ENCODE data around the gene BANF1.

BANF1 gene

GRCh38 chr11:66042227-66042995 is 40.1 kb downstream of the BANF1 start:
- no peak for DNase-seq

GRCh38 chr11:66042996-66043906 is 40.9 kb downstream of the BANF1 start:
- no peak for DNase-seq

GRCh38 chr11:66044757-66045156 is 42.5 kb downstream of the BANF1 start:
- DNase-seq = no peak

- peak; percentile 85 for DNase-seq
Measured at GRCh38 chr11:66045177-66045639, 42.9 kb downstream of the BANF1 start.

- DNase-seq = no peak
Measured at GRCh38 chr11:66046901-66047300, 44.6 kb downstream of the BANF1 start.

- DNase-seq = no peak
Measured at GRCh38 chr11:66047541-66048365, 45.5 kb downstream of the BANF1 start.

GRCh38 chr11:66048547-66049323 is 46.4 kb downstream of the BANF1 start, which contains the start of gene GAL3ST3:
GAL3ST3 (minus strand) TSS chr11:66049161; CDS start chr11:66045415, 3,746 bp downstream.
- DNase-seq = no peak

GRCh38 chr11:66050581-66051231 is 48.4 kb downstream of the BANF1 start:
- no peak for DNase-seq

GRCh38 chr11:66051371-66051765 is 49.1 kb downstream of the BANF1 start:
- DNase-seq = no peak

GRCh38 chr11:66051766-66052663 is 49.7 kb downstream of the BANF1 start, which contains the start of gene SF3B2:
SF3B2 (plus strand) TSS chr11:66052364; CDS start chr11:66052385, 21 bp downstream.
- peak; percentile 99 for DNase-seq

- no peak for DNase-seq
Measured at GRCh38 chr11:66052664-66052982, 50.3 kb downstream of the BANF1 start.

All from NCI-H1105 treated with DMSO at 0.1 percent for 48 hours (cell line).